Measurements from ENCODE around the gene SLC4A1AP.
A peak's percentile ranks its signal among the peaks of the same experiment; 100 is the strongest.

Gene SLC4A1AP

DNA sequence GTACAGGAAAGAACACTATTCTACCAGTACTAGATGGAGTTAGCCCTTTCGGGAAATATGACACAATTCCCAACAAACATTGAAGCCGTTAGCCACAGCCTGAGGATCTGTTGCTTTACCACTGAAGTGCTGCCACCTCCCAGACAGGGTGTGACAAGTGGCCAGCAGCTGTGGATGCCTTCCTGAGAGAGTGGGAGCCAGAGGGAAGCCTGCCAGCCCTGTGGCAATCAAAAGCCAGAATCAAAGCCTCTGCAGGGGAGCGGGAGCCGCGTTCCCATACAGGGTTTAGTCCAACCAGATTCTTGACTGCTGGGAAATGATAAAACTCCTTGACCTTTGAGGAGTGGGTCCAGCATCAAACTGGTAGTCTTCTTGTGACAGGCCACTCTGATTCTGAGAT is 38.0 kb downstream of the SLC4A1AP start:
- DNase-seq (ENCODE audit: low spot score) (no peak), ATAC-seq (ENCODE audit: low read depth) (no peak)
- H3K27ac ChIP-seq (ENCODE audit: poor library complexity, severe bottlenecking), result no peak overlapping the region
- TF ChIP-seq CTCF (IDR thresholded peaks at IDR 0.05; ENCODE audit: poor library complexity, severe bottlenecking), result no peak
- no peaks in the 10 kb centered on the region for H3K9me3 ChIP-seq (ENCODE audit: severe bottlenecking)
- H3K36me3 ChIP-seq (ENCODE audit: low read depth), result no peaks in the 10 kb centered on the region
- H3K4me3 ChIP-seq (ENCODE audit: severe bottlenecking), result no peak overlapping the region
- no peaks in the 10 kb centered on the region for H3K27me3 ChIP-seq (ENCODE audit: insufficient read depth, poor library complexity, severe bottlenecking)
- peaks cover 20% of the 10 kb centered on the region for H3K4me1 ChIP-seq (ENCODE audit: insufficient read depth, poor library complexity, severe bottlenecking)

DNA sequence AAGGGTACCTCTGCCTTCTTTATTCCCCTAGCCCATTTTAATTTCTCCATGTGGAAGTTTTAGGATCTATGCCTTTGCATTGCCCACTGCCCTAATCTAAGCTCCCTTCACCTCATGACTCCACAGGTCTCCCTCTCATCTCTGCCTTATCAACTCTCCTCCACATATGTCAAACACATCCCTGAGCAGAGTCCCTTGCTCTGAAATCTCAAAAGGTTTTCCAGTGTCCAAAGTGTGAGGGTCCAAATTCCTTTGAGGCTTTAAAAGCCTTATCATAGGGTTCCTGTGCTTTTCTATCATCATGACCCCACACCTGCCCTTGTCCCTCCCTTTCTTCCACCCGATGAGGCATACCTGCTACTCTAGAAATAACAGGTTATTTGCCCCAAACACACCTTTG is 38.6 kb downstream of the SLC4A1AP start:
- no peaks in the 10 kb centered on the region for H3K27me3 ChIP-seq (ENCODE audit: insufficient read depth, poor library complexity, severe bottlenecking)
- peaks cover 26% of the 10 kb centered on the region for H3K4me1 ChIP-seq (ENCODE audit: insufficient read depth, poor library complexity, severe bottlenecking)
- H3K9me3 ChIP-seq (ENCODE audit: severe bottlenecking), result no peaks in the 10 kb centered on the region
- no peaks in the 10 kb centered on the region for H3K36me3 ChIP-seq (ENCODE audit: low read depth)
- H3K27ac ChIP-seq (ENCODE audit: poor library complexity, severe bottlenecking), result no peak overlapping the region
- no peak overlapping the region for H3K4me3 ChIP-seq (ENCODE audit: severe bottlenecking)
- no peak for DNase-seq (ENCODE audit: low spot score)
- ATAC-seq (ENCODE audit: low read depth), result no peak
- TF ChIP-seq CTCF (IDR thresholded peaks at IDR 0.05; ENCODE audit: poor library complexity, severe bottlenecking), result no peak

- ATAC-seq (ENCODE audit: low read depth) (no peak), DNase-seq (ENCODE audit: low spot score) (no peak)
- peak overlapping the region; percentile 95 for H3K27ac ChIP-seq (ENCODE audit: poor library complexity, severe bottlenecking)
- no peaks in the 10 kb centered on the region for H3K9me3 ChIP-seq (ENCODE audit: severe bottlenecking)
- no peak overlapping the region for H3K4me3 ChIP-seq (ENCODE audit: severe bottlenecking)
- H3K27me3 ChIP-seq (ENCODE audit: insufficient read depth, poor library complexity, severe bottlenecking), result no peaks in the 10 kb centered on the region
- H3K36me3 ChIP-seq (ENCODE audit: low read depth), result no peaks in the 10 kb centered on the region
- peaks cover 26% of the 10 kb centered on the region for H3K4me1 ChIP-seq (ENCODE audit: insufficient read depth, poor library complexity, severe bottlenecking)
- TF ChIP-seq CTCF (IDR thresholded peaks at IDR 0.05; ENCODE audit: poor library complexity, severe bottlenecking), result peak; percentile 96
Measured at GRCh38 chr2:27703638-27704341, 40.1 kb downstream of the SLC4A1AP start.

GRCh38 chr2:27704342-27704876 is 40.7 kb downstream of the SLC4A1AP start:
- peak overlapping the region; percentile 95 for H3K27ac ChIP-seq (ENCODE audit: poor library complexity, severe bottlenecking)
- no peaks in the 10 kb centered on the region for H3K9me3 ChIP-seq (ENCODE audit: severe bottlenecking)
- ATAC-seq (ENCODE audit: low read depth) (no peak), DNase-seq (ENCODE audit: low spot score) (no peak)
- no peaks in the 10 kb centered on the region for H3K36me3 ChIP-seq (ENCODE audit: low read depth)
- no peak for TF ChIP-seq CTCF (IDR thresholded peaks at IDR 0.05; ENCODE audit: poor library complexity, severe bottlenecking)
- H3K4me3 ChIP-seq (ENCODE audit: severe bottlenecking), result no peak overlapping the region
- peaks cover 26% of the 10 kb centered on the region for H3K4me1 ChIP-seq (ENCODE audit: insufficient read depth, poor library complexity, severe bottlenecking)
- H3K27me3 ChIP-seq (ENCODE audit: insufficient read depth, poor library complexity, severe bottlenecking), result no peaks in the 10 kb centered on the region
